HG03575 (cell line): ENCODE measurements around the gene IAH1.

ENCODE experiments used
- ATAC-seq: cut with Tn5 transposase; IDR thresholded peaks from one replicate; pipeline ENCODE4 v1.9.1; 2021; ENCODE audit not compliant: unreplicated experiment, insufficient number of reproducible peaks, low FRiP score; ENCODE audit errors: extremely low read depth

Gene IAH1, protein sequence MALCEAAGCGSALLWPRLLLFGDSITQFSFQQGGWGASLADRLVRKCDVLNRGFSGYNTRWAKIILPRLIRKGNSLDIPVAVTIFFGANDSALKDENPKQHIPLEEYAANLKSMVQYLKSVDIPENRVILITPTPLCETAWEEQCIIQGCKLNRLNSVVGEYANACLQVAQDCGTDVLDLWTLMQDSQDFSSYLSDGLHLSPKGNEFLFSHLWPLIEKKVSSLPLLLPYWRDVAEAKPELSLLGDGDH

DNA sequence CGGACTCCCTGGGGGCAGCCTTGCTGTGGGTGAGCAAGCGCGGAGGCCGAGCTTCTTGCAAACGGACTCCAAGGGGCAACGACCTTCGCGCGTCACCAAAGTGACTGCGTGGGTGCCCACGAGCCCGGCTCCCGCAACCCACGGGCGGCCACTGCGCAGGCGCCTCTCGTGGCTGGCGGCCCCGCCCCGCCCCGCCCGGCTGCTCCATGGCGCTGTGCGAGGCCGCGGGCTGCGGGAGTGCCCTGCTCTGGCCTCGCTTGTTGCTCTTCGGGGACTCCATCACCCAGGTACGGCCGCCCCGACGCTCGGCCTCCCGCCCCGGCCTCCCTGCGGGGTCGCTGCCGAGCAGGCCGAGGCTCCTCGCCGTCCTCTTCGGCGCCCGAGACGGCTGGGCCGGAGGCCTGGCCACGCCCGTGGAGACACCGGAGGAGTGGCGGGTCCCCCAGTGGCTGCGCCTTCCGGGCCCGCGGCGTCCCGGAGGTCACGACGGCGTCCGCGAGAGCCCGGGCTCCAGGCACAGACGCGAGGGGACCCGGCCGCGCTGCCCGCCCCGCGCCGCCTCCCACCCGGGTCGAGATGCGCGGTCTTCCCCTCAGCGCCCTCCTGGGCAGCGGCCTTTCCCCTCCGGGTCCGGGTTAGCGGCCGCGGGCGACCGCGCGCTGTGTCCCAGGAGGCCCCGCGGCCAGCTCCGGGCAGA lies at the start of gene IAH1:
TSS of gene IAH1 (plus strand) at position 191 of the 697 bp plus-strand sequence. CDS start at position 207, 16 bp downstream.
- no peak for ATAC-seq

DNA sequence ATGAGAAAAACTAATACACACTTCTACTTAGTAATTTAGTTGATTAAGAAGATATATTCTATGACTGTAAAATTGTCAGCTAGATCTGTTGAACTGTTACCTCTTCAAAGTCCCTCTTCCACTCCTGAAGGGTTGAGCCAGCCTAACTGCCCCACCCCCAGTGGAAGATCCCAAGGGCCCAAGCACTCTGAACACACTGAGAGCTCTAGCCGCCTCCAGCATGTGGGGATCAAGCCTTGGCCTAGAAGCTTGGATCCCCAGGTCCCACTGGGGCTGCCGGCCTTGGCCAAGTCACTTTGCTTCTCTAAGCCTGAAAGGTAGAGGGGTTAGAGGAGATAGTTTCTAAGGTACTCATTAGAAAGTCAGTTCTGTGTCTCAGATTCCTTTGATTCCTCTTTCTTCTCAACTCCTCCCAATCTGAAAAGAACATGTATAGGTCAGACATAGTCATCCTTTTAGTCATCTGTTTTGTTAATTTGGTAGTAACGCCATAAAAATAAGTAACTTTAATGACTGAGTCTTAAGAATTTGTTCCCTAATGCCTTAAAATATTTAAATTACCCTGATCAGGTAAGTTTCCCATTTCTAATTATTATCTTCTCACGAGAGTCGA lies 45.3 kb upstream of the IAH1 start:
- ATAC-seq: no peak

DNA sequence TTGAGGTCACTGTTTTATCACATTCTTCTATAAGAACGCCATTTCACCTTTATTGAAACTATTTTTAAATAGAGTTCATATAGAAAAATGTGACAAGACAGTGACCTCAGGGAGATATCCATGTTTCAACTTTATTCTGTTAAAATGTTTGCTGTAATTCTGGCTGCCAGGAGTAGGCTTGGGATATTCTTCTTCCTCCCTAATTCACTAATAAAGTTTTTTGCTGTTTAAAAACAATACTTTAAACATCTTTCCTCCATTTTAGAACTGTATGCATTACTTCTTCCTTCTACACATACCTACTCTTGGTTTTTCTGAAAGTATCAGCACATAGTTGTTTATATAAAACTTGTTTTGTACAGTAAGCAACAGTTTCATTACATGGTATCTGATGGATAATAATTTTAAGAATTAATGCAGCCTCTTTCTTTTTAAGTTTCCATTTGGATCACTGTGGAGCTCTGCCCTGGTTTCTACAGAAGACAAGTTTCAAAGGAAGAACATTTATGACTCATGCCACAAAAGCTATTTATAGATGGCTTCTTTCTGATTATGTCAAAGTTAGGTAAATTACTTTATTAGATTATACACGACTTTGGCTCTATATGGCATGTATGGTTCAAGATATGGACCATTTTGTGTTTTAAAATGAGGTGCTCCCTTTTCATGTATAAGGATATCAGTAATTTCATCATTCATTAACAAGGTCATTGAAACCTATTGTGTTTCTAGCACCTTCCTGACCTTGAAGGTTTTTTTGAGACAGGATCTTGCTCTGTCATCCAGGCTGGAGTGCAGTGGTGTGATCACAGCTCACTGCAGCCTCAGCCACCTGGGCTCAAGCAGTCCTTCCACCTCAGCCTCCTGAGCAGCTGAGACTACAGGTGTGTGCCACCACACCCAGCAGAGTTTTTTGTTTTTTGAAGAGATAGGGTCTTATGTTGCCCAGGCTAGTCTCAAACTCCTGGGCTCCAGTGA lies 43.7 kb upstream of the IAH1 start:
- ATAC-seq: no peak

DNA sequence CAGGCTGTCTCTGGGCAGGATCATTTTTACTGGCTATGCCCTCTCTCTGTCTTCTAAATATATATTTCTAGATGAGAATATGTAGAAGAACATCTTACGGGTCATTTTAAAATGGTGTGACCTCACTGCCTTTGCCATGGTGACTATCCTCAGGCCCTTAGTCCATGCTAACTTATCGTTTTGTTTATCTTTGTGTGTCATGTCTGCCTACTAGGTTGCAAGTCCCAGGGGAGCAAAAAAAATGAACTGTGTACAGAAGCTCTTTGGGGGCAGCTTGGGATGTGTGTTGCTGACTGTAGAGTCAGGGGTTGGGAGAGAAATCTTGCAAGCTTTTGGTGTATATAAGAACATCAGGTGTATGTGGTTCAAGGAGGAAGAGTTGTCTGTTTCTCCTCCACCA lies 39.9 kb upstream of the IAH1 start:
- ATAC-seq: no peak

DNA sequence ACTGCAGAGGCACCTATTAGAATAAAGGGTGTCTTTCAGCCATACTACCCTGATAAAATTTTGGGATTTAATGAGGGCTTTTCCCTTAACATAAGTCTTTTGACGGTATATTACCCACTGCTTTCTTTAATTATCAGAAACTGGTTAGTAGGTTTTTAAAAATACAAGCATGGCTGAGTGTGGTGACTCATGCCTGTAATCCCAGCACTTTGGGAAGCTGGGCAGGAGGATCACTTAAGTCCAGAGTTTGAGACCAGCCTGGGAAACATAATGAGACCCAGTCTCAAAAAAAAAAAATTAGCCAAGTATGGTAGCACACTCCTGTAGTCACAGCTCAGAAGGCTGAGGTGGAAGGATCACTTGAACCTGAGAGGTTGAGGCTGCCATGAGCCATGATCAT lies 34.8 kb upstream of the IAH1 start:
- ATAC-seq: no peak

DNA sequence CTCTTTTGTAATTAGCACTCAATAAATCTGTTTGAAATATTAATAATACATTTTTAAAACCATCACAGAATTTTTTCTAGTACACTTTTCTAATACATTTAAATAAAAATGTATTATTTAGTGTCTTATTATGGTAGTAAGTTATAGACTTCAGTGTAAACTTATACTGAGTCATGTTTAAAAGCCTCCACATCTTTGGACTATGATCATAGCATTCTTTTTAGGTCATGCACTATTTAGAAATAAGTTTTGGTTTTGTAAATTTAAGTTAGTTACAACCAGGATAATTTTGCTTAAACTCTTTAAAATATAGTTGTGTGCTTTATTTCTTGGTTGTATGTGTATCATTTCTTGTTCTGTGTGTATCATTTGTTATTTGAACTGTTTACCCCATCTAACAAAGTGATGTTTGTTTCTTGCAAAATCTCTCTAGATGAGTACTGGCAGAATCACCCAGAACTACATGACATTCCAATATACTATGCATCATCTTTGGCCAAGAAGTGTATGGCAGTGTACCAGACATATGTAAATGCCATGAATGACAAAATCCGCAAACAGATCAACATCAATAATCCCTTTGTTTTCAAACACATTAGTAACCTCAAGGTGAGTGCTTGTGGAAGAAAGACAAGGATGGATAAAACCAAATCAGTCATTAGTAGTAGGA lies 34.2 kb upstream of the IAH1 start:
- ATAC-seq: no peak

DNA sequence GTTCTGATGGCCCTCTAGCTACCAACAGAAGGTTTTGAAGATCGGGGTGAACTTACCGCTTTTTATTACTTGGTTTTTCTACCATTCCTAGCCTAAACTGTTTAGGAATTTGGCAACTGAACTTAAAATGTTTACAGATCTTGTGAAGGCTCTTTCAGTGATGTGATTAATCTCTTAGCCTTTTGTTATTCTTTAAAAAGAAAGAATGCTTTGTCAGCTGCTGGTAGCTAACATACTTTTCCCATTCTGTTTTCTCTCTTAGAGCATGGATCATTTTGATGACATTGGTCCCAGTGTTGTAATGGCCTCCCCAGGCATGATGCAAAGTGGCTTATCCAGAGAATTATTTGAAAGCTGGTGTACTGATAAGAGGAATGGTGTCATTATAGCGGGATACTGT lies 32.8 kb upstream of the IAH1 start:
- no peak for ATAC-seq

DNA sequence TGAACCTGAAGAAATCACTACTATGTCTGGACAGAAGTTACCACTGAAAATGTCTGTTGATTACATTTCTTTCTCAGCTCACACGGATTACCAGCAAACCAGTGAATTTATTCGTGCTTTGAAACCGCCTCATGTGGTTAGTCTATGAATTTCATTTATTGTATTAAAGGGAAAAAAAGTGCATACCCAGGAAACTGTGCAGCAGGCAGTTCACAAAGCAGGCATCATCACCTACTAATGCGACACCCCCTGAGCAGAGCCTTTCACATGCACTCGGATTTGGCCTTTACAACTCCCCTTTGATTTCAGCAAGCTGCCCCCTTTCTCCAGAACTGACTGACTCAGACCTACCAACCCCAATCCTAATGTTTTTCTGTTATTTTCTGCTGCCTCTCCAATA lies 30.8 kb upstream of the IAH1 start:
- no peak for ATAC-seq

DNA sequence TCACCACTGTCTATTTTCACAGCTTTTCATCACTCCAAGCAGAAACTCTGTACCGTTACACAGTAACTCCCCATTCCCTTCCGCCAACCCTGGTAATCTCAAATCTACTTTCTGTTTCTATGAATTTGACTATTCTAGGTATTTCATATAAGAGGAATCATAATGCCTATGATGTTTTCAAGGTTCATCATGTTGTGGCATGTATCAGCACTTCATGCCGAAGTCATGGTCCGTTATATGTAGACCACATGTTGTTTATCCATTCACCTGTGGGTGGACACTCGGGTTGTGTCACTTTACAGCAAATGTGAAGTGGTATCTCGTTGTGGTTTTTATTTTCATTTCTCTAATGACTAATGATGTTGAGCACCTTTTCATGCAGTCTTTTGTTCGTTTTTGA lies 29.3 kb upstream of the IAH1 start:
- ATAC-seq: no peak

DNA sequence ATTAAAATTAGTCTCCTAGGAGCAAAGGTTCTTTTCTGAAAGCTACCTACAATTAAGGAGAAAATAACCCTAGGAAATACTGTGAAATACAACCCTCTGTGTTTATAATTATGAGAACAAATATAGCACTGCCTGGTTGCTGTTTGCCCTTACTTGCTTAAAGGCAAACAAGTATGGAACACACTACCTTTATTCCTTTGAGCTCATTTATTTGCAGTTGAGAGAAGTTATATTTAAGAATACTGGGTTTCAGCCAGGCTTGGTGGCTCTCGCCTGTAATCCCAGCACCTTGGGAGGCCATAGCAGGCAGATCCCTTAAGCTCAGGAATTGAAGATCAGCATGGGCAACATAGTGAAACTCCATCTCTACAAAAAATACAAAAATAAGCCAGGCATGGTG lies 23.1 kb upstream of the IAH1 start:
- ATAC-seq: no peak

DNA sequence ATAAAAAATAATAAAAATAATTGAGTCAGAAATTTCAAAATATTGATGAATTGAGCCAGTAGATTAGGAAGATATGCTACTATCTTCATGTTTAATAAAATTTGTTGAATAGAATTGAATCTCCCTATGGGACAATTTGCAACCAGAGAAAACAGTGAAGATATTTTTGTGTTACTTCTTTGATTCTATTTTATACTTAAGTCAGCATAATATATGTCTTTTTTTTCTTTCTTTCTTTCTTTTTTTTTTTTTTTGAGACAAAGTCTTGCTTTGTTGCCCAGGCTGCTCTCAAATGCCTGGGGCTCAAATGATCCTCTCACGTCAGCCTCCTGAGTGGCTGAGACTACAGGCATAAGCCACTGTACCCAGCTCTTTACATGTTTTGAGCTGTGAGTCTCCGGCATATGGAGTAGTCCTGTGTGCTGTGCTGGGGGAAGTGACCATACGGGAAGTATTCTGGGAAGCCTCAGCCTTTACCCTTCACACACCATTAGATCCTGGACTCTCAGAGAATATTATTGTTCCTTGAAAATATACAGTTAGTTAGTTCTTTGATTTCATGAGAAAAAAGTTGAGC lies 13.8 kb upstream of the IAH1 start:
- no peak for ATAC-seq

DNA sequence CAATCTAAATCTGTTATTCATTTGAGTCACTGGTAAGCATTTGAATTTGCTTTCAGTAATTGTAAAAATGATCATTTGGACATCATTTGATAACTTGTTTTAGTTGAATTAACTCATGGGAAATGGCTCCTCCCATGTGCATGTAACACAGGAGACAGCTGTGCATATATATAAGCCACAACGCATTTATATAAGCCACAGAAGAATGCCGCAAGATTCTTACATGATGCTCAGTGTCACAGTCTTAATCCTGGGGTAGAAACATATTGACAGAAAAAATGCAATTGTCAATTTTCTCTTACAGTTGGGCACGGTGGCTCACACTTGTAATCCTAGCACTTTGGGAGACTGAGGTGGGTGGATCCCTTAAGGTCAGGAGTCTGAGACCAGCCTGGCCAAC lies 13.3 kb upstream of the IAH1 start:
- ATAC-seq: no peak

DNA sequence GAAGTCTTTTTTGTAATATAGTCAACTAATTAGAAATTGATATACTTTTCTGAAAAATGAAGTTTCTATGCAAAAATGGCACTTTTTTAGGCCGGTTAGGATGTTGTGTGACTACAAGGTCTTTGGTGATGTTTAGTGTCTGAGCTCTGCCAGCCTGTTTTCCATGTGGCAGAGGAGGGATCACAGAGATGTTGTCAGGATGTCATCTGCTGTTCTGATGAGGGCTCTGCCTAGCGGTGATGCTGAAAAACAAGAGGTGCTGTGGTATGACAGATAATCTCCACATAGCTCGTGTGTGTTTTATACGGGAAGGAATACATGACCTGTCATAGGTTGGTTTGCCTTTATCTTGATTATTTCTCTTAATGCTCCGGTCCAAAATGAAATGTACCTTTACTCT lies 12.0 kb upstream of the IAH1 start:
- ATAC-seq: no peak

DNA sequence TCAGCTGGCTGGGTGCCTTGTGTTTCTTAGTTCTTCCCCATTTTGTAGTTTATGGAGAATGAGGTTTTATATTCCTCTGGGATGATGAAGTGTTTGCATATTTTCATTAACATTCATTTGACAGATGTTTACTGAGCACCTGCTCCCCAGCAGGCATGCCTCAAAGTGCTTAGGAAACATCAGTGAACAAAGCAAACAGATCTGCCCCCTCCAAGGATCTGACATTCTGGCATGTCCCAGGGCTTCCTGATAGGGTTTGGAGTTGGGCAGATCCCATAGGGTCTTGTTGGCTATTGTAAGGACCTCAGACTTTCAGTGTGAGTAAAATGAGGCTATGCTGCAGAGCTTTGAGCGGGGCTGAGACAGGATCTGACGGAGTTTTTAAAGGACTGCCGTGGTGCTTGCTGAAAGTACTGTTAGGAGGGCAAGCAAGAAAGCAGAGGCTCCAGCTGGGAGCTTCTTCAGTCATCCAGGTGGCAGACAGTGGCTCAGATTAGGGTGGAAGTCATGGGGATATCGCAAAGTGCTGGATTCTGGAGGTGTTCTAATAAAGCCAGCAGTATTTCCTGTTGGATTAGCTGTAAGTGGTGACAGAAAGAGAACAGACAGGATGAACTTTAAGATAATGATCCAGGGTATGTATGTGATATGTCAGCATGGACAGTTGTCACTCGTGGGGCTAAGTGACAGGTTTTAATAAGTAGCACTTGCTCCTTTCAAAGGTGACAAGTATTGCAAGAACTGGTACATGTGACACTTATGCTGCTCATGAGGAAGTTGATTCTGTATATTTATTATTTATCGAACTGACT lies 11.3 kb upstream of the IAH1 start:
- no peak for ATAC-seq

DNA sequence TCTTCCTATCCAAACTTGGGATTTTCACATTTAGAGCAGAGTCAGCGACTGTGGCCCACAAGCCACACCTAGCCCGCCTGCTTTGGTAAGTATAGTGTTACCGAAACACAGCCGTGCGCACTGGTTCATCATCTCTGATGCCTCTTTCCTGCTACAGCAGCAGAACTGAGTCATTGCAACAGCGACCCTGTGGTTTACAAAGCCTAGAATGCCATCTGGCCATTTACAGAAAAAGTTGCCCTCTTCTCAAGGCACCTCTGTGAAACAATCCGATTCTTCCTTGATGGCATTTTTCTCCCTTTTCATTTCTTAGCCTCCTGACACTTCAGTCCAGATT lies 10.7 kb upstream of the IAH1 start:
- no peak for ATAC-seq

DNA sequence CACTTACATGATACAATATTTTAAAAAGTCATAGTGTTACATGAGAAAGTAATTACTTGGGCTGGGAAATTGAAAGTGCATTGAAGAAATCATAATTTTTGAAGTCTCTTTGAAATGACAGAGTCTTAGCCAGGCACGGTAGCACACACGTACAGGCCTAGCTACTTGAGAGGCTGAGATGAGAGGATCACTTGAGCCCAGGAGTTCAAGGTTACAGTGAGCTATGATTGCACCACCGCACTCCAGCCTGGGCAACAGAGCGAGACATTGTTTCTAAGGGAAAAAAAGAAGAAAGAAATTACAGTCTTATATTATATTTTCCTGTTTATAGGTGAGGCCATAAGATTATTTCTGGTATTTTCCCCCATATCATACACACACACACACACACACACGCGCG lies 9.2 kb upstream of the IAH1 start:
- ATAC-seq: no peak

DNA sequence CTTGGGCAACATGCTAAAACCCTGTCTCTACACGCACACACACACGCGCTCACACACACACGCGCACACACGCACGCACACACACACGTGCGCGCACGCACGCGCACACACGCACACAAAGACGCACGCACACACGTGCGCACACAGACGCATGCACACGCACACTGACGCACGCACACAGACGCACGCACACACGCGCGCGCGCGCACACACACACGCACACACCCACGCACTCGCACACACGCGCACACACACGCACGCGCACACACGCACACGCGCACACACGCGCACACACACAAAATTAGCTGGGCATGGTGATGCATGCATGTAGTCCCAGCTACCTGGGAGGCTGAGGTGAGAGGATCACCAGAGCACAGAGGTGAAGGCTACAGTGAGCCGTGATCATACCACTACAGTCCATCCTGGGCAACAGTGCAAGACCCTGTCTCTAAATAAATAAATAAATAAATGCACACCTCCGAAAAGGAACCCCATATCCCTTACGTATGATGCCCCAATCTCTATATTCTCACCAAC lies 8.1 kb upstream of the IAH1 start:
- ATAC-seq: no peak

DNA sequence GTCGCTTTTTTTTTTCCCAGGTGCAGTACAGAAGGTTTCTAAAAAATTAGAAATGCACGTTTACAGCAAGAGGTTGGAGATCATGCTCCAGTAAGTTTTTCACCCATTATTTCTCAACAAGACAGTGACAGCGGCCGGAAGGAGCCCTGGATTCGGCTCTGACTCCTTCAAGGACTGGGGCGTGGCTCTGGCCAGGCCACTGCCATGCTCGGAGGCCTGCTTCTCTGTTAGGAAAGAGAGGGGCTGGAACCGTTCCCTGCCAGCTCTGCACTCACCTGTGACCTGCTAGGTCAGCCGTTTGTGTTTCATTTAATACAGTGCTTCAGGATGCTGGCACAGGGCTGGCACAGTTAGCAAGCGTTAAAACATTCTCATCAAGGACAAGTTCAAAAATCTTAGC lies 6.7 kb upstream of the IAH1 start:
- ATAC-seq: no peak
